Measurements from ENCODE around the gene CRTC1. TPM values are rescaled to one million over a fixed set of nuclear protein-coding genes. Genes with fewer than 3 reads are reported as not detected.

CRTC1 gene
- total and polyA plus RNA-seq, 4 experiments from 2014 or later, result 1.7 to 20.8 (median 19.6) TPM; not detected in 1

DNA sequence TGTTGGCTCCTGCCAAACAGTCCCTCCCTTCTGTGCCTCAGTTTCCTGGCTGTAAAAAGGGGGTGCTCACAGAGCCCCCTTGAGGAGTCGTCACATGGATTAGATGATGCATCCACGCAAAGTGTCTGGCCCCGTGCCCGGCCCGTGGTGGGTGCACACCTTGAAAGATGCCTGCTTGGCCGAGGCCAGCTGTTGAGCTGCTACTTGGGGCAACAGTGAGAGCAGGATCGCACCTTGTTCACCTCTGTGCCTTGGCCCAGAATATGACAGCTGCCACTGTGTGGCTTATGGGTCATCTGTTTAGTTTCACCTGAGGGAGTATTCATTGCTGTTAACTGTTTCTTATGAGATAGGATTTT is 17.7 kb downstream of the CRTC1 start:
- POLR2A ChIA-PET (ENCODE audit: partially characterized antibody), result interaction anchor here (1.0 to 1.8 kb wide), 5 partner anchors 9 to 131 kb away, joined by 3 to 5 read pairs (median 4); partner anchors contain the start of gene UPF1
- CTCF ChIA-PET (ENCODE audit: partially characterized antibody), result interaction anchor here (0.9 kb wide), 1 partner anchor 131 kb away, joined by 3 read pairs; the partner anchor contains the start of gene UPF1
- Mint-ChIP-seq H3K4me1 (peaks cover 21 to 45% (median 33%) of the 10 kb centered on the region in 4 donors), H3K9me3 (no peaks in the 10 kb centered on the region), H3K27me3 (no peaks in the 10 kb centered on the region), H3K4me3 (peak overlapping the region; percentile 87 to 93 (median 90)), H3K27ac (peak overlapping the region; percentile 86 to 95 (median 88)), H3K36me3 (no peaks in the 10 kb centered on the region)
- Histone ChIP-seq H3K9me3 (ENCODE audit: control insufficient read depth in 1 of 2, low read length in 2 of 2) (no peaks in the 10 kb centered on the region), H3K27me3 (ENCODE audit: insufficient read depth, low read length) (no peaks in the 10 kb centered on the region), H3K27ac (ENCODE audit: low read depth, low read length) (peak overlapping the region; percentile 71), H3K36me3 (ENCODE audit: insufficient read depth, low read length) (no peaks in the 10 kb centered on the region), H3K4me3 (ENCODE audit: low read length in 2 of 2) (peak overlapping the region; percentile 57 to 88), H3K4me1 (ENCODE audit: insufficient read depth, low read length) (peaks cover 37% of the 10 kb centered on the region)
- DNase-seq, result no peak
- intact Hi-C loops (cut with micrococcal nuclease), result loop anchor here (2.0 kb wide), 2 partner anchors 18 to 64 kb away; partner anchors contain the start of genes CRTC1 and KLHL26

GRCh38 chr19:18704054-18704453 is 20.6 kb downstream of the CRTC1 start:
- H3K4me3 ChIP-seq (ENCODE audit: low read length in 2 of 2), result no peak overlapping the region
- no peaks in the 10 kb centered on the region for H3K9me3 ChIP-seq (ENCODE audit: control insufficient read depth in 1 of 2, low read length in 2 of 2)
- H3K27me3 ChIP-seq (ENCODE audit: insufficient read depth, low read length), result no peaks in the 10 kb centered on the region
- Mint-ChIP-seq H3K36me3 (no peaks in the 10 kb centered on the region), H3K27me3 (no peaks in the 10 kb centered on the region), H3K4me1 (peaks cover 22 to 40% (median 30%) of the 10 kb centered on the region in 4 donors), H3K4me3 (no peak overlapping the region), H3K9me3 (no peaks in the 10 kb centered on the region), H3K27ac (peak overlapping the region in 3 of 7 donors; percentile 35 to 70 (median 48))
- H3K27ac ChIP-seq (ENCODE audit: low read depth, low read length), result no peak overlapping the region
- H3K4me1 ChIP-seq (ENCODE audit: insufficient read depth, low read length), result peaks cover 19% of the 10 kb centered on the region
- ChIA-PET CTCF (ENCODE audit: partially characterized antibody) (no interaction called here), POLR2A (ENCODE audit: partially characterized antibody) (no interaction called here)
- H3K36me3 ChIP-seq (ENCODE audit: insufficient read depth, low read length), result no peaks in the 10 kb centered on the region
- intact Hi-C loops (cut with micrococcal nuclease), result no loop called here
- DNase-seq, result no peak

GRCh38 chr19:18704971-18705370 is 21.5 kb downstream of the CRTC1 start:
- H3K4me3 ChIP-seq (ENCODE audit: low read length in 2 of 2), result no peak overlapping the region
- no peaks in the 10 kb centered on the region for H3K36me3 ChIP-seq (ENCODE audit: insufficient read depth, low read length)
- Mint-ChIP-seq H3K9me3 (no peaks in the 10 kb centered on the region), H3K4me3 (no peak overlapping the region), H3K27ac (peak overlapping the region in 1 of 7 donors; percentile 45), H3K4me1 (peaks cover 14 to 30% (median 22%) of the 10 kb centered on the region in 4 donors), H3K27me3 (no peaks in the 10 kb centered on the region), H3K36me3 (no peaks in the 10 kb centered on the region)
- intact Hi-C loops (cut with micrococcal nuclease), result no loop called here
- H3K9me3 ChIP-seq (ENCODE audit: control insufficient read depth in 1 of 2, low read length in 2 of 2), result no peaks in the 10 kb centered on the region
- H3K4me1 ChIP-seq (ENCODE audit: insufficient read depth, low read length), result peaks cover 9% of the 10 kb centered on the region
- H3K27ac ChIP-seq (ENCODE audit: low read depth, low read length), result no peak overlapping the region
- ChIA-PET POLR2A (ENCODE audit: partially characterized antibody) (no interaction called here), CTCF (ENCODE audit: partially characterized antibody) (interaction anchor here (0.6 kb wide), 1 partner anchor 195 kb away, joined by 3 read pairs; no protein-coding TSS in a partner anchor)
- no peaks in the 10 kb centered on the region for H3K27me3 ChIP-seq (ENCODE audit: insufficient read depth, low read length)
- no peak for DNase-seq

GRCh38 chr19:18708452-18709231 is 25.2 kb downstream of the CRTC1 start:
- H3K36me3 ChIP-seq (ENCODE audit: insufficient read depth, low read length), result no peaks in the 10 kb centered on the region
- H3K27ac ChIP-seq (ENCODE audit: low read depth, low read length), result no peak overlapping the region
- intact Hi-C loops (cut with micrococcal nuclease), result no loop called here
- H3K36me3 Mint-ChIP-seq, result no peaks in the 10 kb centered on the region
- no peaks in the 10 kb centered on the region for H3K9me3 ChIP-seq (ENCODE audit: control insufficient read depth in 1 of 2, low read length in 2 of 2)
- POLR2A ChIA-PET (ENCODE audit: partially characterized antibody), result interaction anchor here (1.5 kb wide), 1 partner anchor 8 kb away, joined by 4 read pairs; no protein-coding TSS in a partner anchor
- CTCF ChIA-PET (ENCODE audit: partially characterized antibody), result no interaction called here
- no peaks in the 10 kb centered on the region for H3K9me3 Mint-ChIP-seq
- H3K4me1 Mint-ChIP-seq, result peaks cover 9 to 18% (median 13%) of the 10 kb centered on the region in 4 donors
- no peak overlapping the region for H3K4me3 Mint-ChIP-seq
- peak overlapping the region in 1 of 7 donors; percentile 32 for H3K27ac Mint-ChIP-seq
- no peak overlapping the region for H3K4me3 ChIP-seq (ENCODE audit: low read length in 2 of 2)
- H3K27me3 Mint-ChIP-seq, result no peaks in the 10 kb centered on the region
- no peaks in the 10 kb centered on the region for H3K27me3 ChIP-seq (ENCODE audit: insufficient read depth, low read length)
- H3K4me1 ChIP-seq (ENCODE audit: insufficient read depth, low read length), result no peaks in the 10 kb centered on the region
- no peak for DNase-seq

GRCh38 chr19:18709546-18709945 is 26.1 kb downstream of the CRTC1 start:
- ChIA-PET POLR2A (ENCODE audit: partially characterized antibody) (interaction anchor here (1.5 kb wide), 1 partner anchor 9 kb away, joined by 4 read pairs; no protein-coding TSS in a partner anchor), CTCF (ENCODE audit: partially characterized antibody) (no interaction called here)
- H3K4me1 Mint-ChIP-seq, result peaks cover 9 to 18% (median 12%) of the 10 kb centered on the region in 4 donors

DNA sequence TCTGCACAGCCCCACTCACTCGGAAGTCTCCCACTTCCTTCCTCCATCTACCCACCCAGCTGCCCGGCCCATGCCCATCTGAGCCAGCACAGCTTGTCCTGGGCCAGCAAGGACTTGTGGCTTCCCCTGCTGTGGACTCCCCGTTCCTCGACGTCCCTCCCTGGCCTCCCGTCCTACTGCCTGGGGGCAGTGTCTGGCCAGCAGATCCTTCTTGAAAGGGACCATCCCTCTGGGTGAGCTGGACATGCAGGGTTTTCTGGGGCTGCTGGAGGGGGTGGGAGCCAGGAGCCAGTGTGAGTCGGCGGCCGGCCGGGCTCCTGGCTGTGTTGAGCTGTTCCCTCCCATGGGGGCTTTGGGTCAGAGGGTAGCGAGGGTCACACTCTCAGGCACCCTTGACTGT is 26.7 kb downstream of the CRTC1 start:
- H3K27me3 ChIP-seq (ENCODE audit: insufficient read depth, low read length), result no peaks in the 10 kb centered on the region
- no peaks in the 10 kb centered on the region for H3K9me3 Mint-ChIP-seq
- no peaks in the 10 kb centered on the region for H3K9me3 ChIP-seq (ENCODE audit: control insufficient read depth in 1 of 2, low read length in 2 of 2)
- H3K4me3 ChIP-seq (ENCODE audit: low read length in 2 of 2), result no peak overlapping the region
- ChIA-PET POLR2A (ENCODE audit: partially characterized antibody) (interaction anchor here (0.9 to 1.5 kb wide), 2 partner anchors 9 to 10 kb away, joined by 3 to 4 read pairs; no protein-coding TSS in a partner anchor), CTCF (ENCODE audit: partially characterized antibody) (interaction anchor here (1.3 kb wide), 1 partner anchor 137 kb away, joined by 4 read pairs; no protein-coding TSS in a partner anchor)
- DNase-seq, result no peak
- no peak overlapping the region for H3K27ac ChIP-seq (ENCODE audit: low read depth, low read length)
- peaks cover 0 to 2% of the 10 kb centered on the region in 2 donors for H3K36me3 Mint-ChIP-seq
- H3K27me3 Mint-ChIP-seq, result no peaks in the 10 kb centered on the region
- H3K27ac Mint-ChIP-seq, result no peak overlapping the region
- H3K4me1 Mint-ChIP-seq, result peaks cover 6 to 22% (median 10%) of the 10 kb centered on the region in 4 donors
- H3K36me3 ChIP-seq (ENCODE audit: insufficient read depth, low read length), result no peaks in the 10 kb centered on the region
- H3K4me1 ChIP-seq (ENCODE audit: insufficient read depth, low read length), result no peaks in the 10 kb centered on the region
- no peak overlapping the region for H3K4me3 Mint-ChIP-seq
- intact Hi-C loops (cut with micrococcal nuclease), result no loop called here

More at GRCh38 chr19:18709546-18709945, 26.1 kb downstream of the CRTC1 start:
- Histone ChIP-seq H3K27ac (ENCODE audit: low read depth, low read length) (no peak overlapping the region), H3K36me3 (ENCODE audit: insufficient read depth, low read length) (no peaks in the 10 kb centered on the region), H3K27me3 (ENCODE audit: insufficient read depth, low read length) (no peaks in the 10 kb centered on the region), H3K4me1 (ENCODE audit: insufficient read depth, low read length) (no peaks in the 10 kb centered on the region), H3K9me3 (ENCODE audit: control insufficient read depth in 1 of 2, low read length in 2 of 2) (no peaks in the 10 kb centered on the region), H3K4me3 (ENCODE audit: low read length in 2 of 2) (no peak overlapping the region)
- Mint-ChIP-seq H3K9me3 (no peaks in the 10 kb centered on the region), H3K4me3 (no peak overlapping the region), H3K36me3 (no peaks in the 10 kb centered on the region), H3K27me3 (no peaks in the 10 kb centered on the region), H3K27ac (no peak overlapping the region)
- intact Hi-C loops (cut with micrococcal nuclease), result no loop called here
- no peak for DNase-seq

GRCh38 chr19:18710996-18711751 is 27.7 kb downstream of the CRTC1 start:
- no peak overlapping the region for H3K27ac ChIP-seq (ENCODE audit: low read depth, low read length)
- CTCF ChIA-PET (ENCODE audit: partially characterized antibody), result interaction anchor here (1.3 kb wide), 1 partner anchor 136 kb away, joined by 4 read pairs; no protein-coding TSS in a partner anchor
- POLR2A ChIA-PET (ENCODE audit: partially characterized antibody), result interaction anchor here (0.7 kb wide), 1 partner anchor 218 kb away, joined by 3 read pairs; no protein-coding TSS in a partner anchor
- no peaks in the 10 kb centered on the region for H3K9me3 ChIP-seq (ENCODE audit: control insufficient read depth in 1 of 2, low read length in 2 of 2)
- no peaks in the 10 kb centered on the region for H3K4me1 ChIP-seq (ENCODE audit: insufficient read depth, low read length)
- no peak overlapping the region for H3K4me3 Mint-ChIP-seq
- H3K9me3 Mint-ChIP-seq, result no peaks in the 10 kb centered on the region
- peaks cover 6 to 25% (median 9%) of the 10 kb centered on the region in 4 donors for H3K4me1 Mint-ChIP-seq
- no peaks in the 10 kb centered on the region for H3K27me3 ChIP-seq (ENCODE audit: insufficient read depth, low read length)
- H3K36me3 ChIP-seq (ENCODE audit: insufficient read depth, low read length), result no peaks in the 10 kb centered on the region
- H3K27ac Mint-ChIP-seq, result no peak overlapping the region
- DNase-seq, result no peak
- no peak overlapping the region for H3K4me3 ChIP-seq (ENCODE audit: low read length in 2 of 2)
- intact Hi-C loops (cut with micrococcal nuclease), result no loop called here
- H3K36me3 Mint-ChIP-seq, result peaks cover 0 to 2% of the 10 kb centered on the region in 2 donors
- no peaks in the 10 kb centered on the region for H3K27me3 Mint-ChIP-seq
